HL-60 (cell line): ENCODE measurements around the gene FOXC2.

Experiments used
- DNase-seq, 2 experiments: peaks; one replicate each; pipeline ENCODE4 v3.0.0-alpha.2; 2010 to 2020; ENCODE audit warnings: low read depth in 1 of 2, low spot score in 1 of 2
- H3K27ac ChIP-seq: fragments of 250-450 bp; sonication (Bioruptor Pico); replicated peaks from 2 replicates; pipeline ENCODE4 v1.5.1; 2020; ENCODE audit warnings: mild to moderate bottlenecking, moderate library complexity
- H3K27me3 ChIP-seq: fragments of 250-450 bp; sonication (Bioruptor Pico); 2 replicates; pipeline ENCODE4 v1.5.1; 2021; ENCODE audit warnings: mild to moderate bottlenecking, moderate library complexity; ENCODE audit not compliant: insufficient read depth, poor library complexity, severe bottlenecking
- H3K4me3 ChIP-seq: replicated peaks from 2 replicates; pipeline ENCODE4 v1.5.1; 2011; ENCODE audit warnings: mild to moderate bottlenecking, control low read depth, low read length; ENCODE audit not compliant: insufficient read depth
- CTCF ChIP-seq: IDR thresholded peaks from one replicate; pipeline ENCODE4 v1.5.1; 2011; ENCODE audit warnings: low read length, control low read depth, inconsistent platforms; ENCODE audit not compliant: insufficient read depth
- GABPA ChIP-seq: IDR thresholded peaks from 2 replicates; pipeline ENCODE4 v1.6.1; 2012; ENCODE audit warnings: low read depth
- POLR2AphosphoS5 ChIP-seq: IDR thresholded peaks from 2 replicates; pipeline ENCODE4 v1.6.1; 2012; ENCODE audit warnings: low read depth
- REST ChIP-seq: IDR thresholded peaks from 2 replicates; pipeline ENCODE4 v1.6.1; 2012; ENCODE audit warnings: low read depth; ENCODE audit not compliant: insufficient replicate concordance
- SPI1 ChIP-seq: IDR thresholded peaks from 2 replicates; pipeline ENCODE4 v1.6.1; 2012; ENCODE audit warnings: low read depth, mild to moderate bottlenecking, borderline replicate concordance

Gene FOXC2

GRCh38 chr16:86569701-86570447, 3.2 kb downstream of the FOXC2 start:
- Histone ChIP-seq H3K27ac (no peak overlapping the region), H3K27me3 (peaks cover 12% of the 10 kb centered on the region), H3K4me3 (no peak overlapping the region)
- TF ChIP-seq POLR2AphosphoS5 (no peak), CTCF (no peak), SPI1 (no peak), REST (no peak), GABPA (no peak)
- DNase-seq = no peak

GRCh38 chr16:86570558-86571529, 4.2 kb downstream of the FOXC2 start:
- peaks cover 9% of the 10 kb centered on the region for H3K27me3 ChIP-seq
- no peak overlapping the region for H3K4me3 ChIP-seq
- no peak overlapping the region for H3K27ac ChIP-seq
- TF ChIP-seq CTCF (no peak), SPI1 (no peak), REST (no peak), POLR2AphosphoS5 (no peak), GABPA (no peak)
- DNase-seq = no peak

- no peak overlapping the region for H3K27ac ChIP-seq
- H3K4me3 ChIP-seq = no peak overlapping the region
- DNase-seq = no peak
- H3K27me3 ChIP-seq = peaks cover 6% of the 10 kb centered on the region
- no peak for TF ChIP-seq REST
- no peak for TF ChIP-seq POLR2AphosphoS5
- no peak for TF ChIP-seq GABPA
- TF ChIP-seq SPI1 = no peak
- no peak for TF ChIP-seq CTCF
Observed at GRCh38 chr16:86571530-86571915, 4.9 kb downstream of the FOXC2 start.
